OCI-LY3 (cell line): ENCODE results near the gene SELENOH.
A peak's percentile ranks its signal among the peaks of the same experiment; 100 is the strongest.

Experiments used
- H2AFZ ChIP-seq: fragments of 200-600, 300-600 bp; shearing (Covaris generic); 2 replicates; pipeline ENCODE4 v1.6.0; 2014; ENCODE audit warnings: antibody characterized with exemption, low read depth, low read length
- H3K27ac ChIP-seq: fragments of 200-600, 300-600 bp; sonication (generic); 2 replicates; pipeline ENCODE4 v1.5.1; 2014; ENCODE audit warnings: mild to moderate bottlenecking, low read length, moderate library complexity, mixed read lengths
- H3K27me3 ChIP-seq: fragments of 200-600, 300-600 bp; sonication (generic); 2 replicates; pipeline ENCODE4 v1.6.1; 2014; ENCODE audit warnings: low read depth, low read length, mixed read lengths
- H3K36me3 ChIP-seq: fragments of 200-600, 300-600 bp; sonication (generic); replicated peaks from 2 replicates; pipeline ENCODE3; 2014; ENCODE audit warnings: low read depth, low read length, mixed read lengths
- H3K4me1 ChIP-seq: fragments of 300-600, 200-600 bp; sonication (generic); 2 replicates; pipeline ENCODE4 v1.6.1; 2014; ENCODE audit warnings: low read length, mixed read lengths
- H3K4me2 ChIP-seq: fragments of 200-600, 300-600 bp; sonication (generic); 2 replicates; pipeline ENCODE4 v1.6.1; 2014; ENCODE audit warnings: low read length, mixed read lengths
- H3K4me3 ChIP-seq: fragments of 300-600, 200-600 bp; sonication (generic); 2 replicates; pipeline ENCODE4 v1.5.1; 2014; ENCODE audit warnings: antibody characterized with exemption, mild to moderate bottlenecking, low read length, moderate library complexity
- H3K79me2 ChIP-seq: fragments of 300-600, 200-600 bp; shearing (Covaris generic); 2 replicates; pipeline ENCODE4 v1.6.1; 2014; ENCODE audit warnings: mild to moderate bottlenecking, low read length, mixed read lengths
- H3K9ac ChIP-seq: fragments of 300-600, 200-600 bp; shearing (Covaris generic); 2 replicates; pipeline ENCODE4 v1.6.0; 2014; ENCODE audit warnings: mild to moderate bottlenecking, low read length, moderate library complexity
- H3K9me3 ChIP-seq: fragments of 200-600, 300-600 bp; shearing (Covaris generic); 2 replicates; pipeline ENCODE4 v1.6.1; 2014; ENCODE audit warnings: low read length, mixed read lengths; ENCODE audit not compliant: insufficient read depth
- H4K20me1 ChIP-seq: fragments of 200-600, 300-600 bp; sonication (generic); 2 replicates; pipeline ENCODE4 v1.6.1; 2016; ENCODE audit warnings: low read length, mixed read lengths; ENCODE audit not compliant: insufficient read depth
- CTCF ChIP-seq: fragments of 200-600, 300-600 bp; sonication (generic); IDR thresholded peaks from 2 replicates; pipeline ENCODE4 v1.5.1; 2014; ENCODE audit warnings: antibody characterized with exemption, low read length, low read depth
- EZH2phosphoT487 ChIP-seq: fragments of 200-600 bp; shearing (Covaris generic); IDR thresholded peaks from 2 replicates; pipeline ENCODE4 v1.6.1; 2018; ENCODE audit warnings: antibody characterized with exemption, mixed run types, low read depth

SELENOH gene

DNA sequence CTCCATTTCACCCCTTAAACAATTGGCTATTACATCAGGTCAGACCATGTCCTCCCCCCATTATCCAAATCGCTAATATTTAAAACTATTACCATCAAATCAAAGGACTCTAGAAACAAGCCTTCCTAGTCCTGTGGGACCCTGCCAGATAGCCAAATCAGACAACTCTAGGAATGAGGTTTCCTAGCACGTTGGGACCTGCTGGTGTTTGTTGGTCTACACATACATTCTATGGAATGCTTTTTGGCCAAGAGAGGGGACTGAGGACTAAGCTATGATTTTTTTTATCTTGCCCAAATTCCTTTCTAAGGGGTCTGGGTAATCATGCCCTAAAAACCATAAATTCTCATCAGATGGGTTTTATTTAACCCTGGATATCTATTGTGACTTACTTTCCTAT, 14.1 kb upstream of the SELENOH start:
- Histone ChIP-seq H3K79me2 (peaks cover 91% of the 10 kb centered on the region), H3K9ac (no peak overlapping the region), H3K9me3 (no peaks in the 10 kb centered on the region), H3K4me3 (no peak overlapping the region), H3K27me3 (no peaks in the 10 kb centered on the region), H3K4me2 (no peak overlapping the region), H4K20me1 (no peaks in the 10 kb centered on the region), H3K4me1 (peaks cover 33% of the 10 kb centered on the region), H3K27ac (no peak overlapping the region), H2AFZ (no peak overlapping the region), H3K36me3 (peaks cover 13% of the 10 kb centered on the region)
- TF ChIP-seq EZH2phosphoT487: no peak
- no peak for TF ChIP-seq CTCF

DNA sequence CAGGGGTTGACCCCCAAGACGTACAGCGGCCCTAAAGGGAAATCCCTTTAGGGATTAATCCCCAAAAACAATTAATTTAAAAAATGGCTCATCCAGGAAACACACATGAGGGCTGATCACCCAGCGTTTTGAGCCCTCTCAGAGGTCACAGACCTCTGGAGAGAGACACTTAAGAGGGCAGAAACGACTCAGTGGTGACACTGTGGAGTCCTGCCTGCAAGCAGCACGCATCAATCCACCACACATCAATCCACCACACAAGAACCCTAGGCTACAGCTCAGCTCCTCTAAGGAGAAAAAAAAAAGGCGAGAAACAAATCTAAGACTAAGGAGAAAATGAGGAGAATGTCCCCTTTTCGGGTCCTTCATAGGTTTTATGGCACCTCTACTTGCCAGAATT, 12.5 kb upstream of the SELENOH start:
- Histone ChIP-seq H3K9ac (peak overlapping the region; percentile 65), H3K36me3 (peaks cover 20% of the 10 kb centered on the region), H2AFZ (no peak overlapping the region), H3K27ac (peak overlapping the region; percentile 90), H3K4me2 (peak overlapping the region; percentile 79), H3K9me3 (no peaks in the 10 kb centered on the region), H3K27me3 (no peaks in the 10 kb centered on the region), H3K4me1 (peaks cover 34% of the 10 kb centered on the region), H3K79me2 (peaks cover 93% of the 10 kb centered on the region), H3K4me3 (peak overlapping the region; percentile 67), H4K20me1 (no peaks in the 10 kb centered on the region)
- TF ChIP-seq EZH2phosphoT487: no peak
- no peak for TF ChIP-seq CTCF

DNA sequence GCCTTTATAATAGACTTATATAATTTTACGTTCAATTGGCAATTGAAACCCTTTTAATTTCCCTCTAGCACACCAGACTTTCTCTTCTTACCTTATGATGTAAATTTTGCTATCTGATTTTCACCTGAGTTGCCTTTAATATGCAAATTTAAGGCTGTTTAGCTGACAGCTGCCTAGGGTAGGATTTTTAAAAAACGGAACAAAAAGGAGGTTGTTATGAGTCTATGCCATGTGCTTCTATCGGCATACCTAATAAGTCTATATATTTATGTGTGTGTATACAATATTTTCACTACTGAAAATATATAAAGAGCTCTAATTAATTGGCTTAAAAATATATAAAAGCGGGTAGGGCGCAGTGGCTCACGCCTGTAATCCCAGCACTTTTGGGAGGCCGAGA, 11.8 kb upstream of the SELENOH start:
- Histone ChIP-seq H3K36me3 (peaks cover 23% of the 10 kb centered on the region), H4K20me1 (no peaks in the 10 kb centered on the region), H3K4me3 (peak overlapping the region; percentile 67), H3K27ac (peak overlapping the region; percentile 90), H2AFZ (no peak overlapping the region), H3K9me3 (no peaks in the 10 kb centered on the region), H3K4me1 (peaks cover 34% of the 10 kb centered on the region), H3K79me2 (peaks cover 92% of the 10 kb centered on the region), H3K4me2 (peak overlapping the region; percentile 79), H3K27me3 (no peaks in the 10 kb centered on the region), H3K9ac (peak overlapping the region; percentile 65)
- TF ChIP-seq CTCF (no peak), EZH2phosphoT487 (no peak)

DNA sequence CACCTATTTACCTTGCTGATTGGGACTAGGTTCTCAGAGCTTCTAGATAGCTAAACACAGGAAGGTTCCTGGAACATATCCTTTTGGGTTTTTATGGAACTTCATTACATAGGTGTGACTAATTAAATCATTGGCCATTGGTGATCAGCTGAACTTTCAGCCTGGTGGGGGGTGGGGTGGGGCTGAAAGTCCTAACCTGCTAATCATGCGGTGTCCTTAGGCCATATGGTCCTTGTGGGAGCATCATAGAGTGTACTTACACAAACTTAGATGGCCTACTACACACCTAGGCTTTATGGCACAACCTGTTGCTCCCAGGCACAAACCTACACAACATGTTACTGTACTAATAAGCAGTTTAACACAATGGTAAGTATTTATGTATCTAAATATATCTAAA, 8.6 kb upstream of the SELENOH start:
- H4K20me1 ChIP-seq: no peaks in the 10 kb centered on the region
- H3K27ac ChIP-seq: no peak overlapping the region
- peaks cover 86% of the 10 kb centered on the region for H3K79me2 ChIP-seq
- H3K36me3 ChIP-seq: peaks cover 21% of the 10 kb centered on the region
- no peak for TF ChIP-seq EZH2phosphoT487
- no peak overlapping the region for H3K9ac ChIP-seq
- H3K27me3 ChIP-seq: no peaks in the 10 kb centered on the region
- no peaks in the 10 kb centered on the region for H3K9me3 ChIP-seq
- no peak overlapping the region for H2AFZ ChIP-seq
- H3K4me1 ChIP-seq: peaks cover 34% of the 10 kb centered on the region
- no peak overlapping the region for H3K4me2 ChIP-seq
- no peak overlapping the region for H3K4me3 ChIP-seq
